GM04504 (cell line): ENCODE measurements around the gene TCHP.
"Not testable (repeated sequence)": the region's sequence is repeated elsewhere in the genome, so short reads cannot be mapped to it uniquely, and the experiment has no call there.

Experiments
- DNase-seq: peaks from one replicate; pipeline ENCODE4 v3.0.0-alpha.2; 2012; ENCODE audit warnings: low read depth

TCHP gene

DNA sequence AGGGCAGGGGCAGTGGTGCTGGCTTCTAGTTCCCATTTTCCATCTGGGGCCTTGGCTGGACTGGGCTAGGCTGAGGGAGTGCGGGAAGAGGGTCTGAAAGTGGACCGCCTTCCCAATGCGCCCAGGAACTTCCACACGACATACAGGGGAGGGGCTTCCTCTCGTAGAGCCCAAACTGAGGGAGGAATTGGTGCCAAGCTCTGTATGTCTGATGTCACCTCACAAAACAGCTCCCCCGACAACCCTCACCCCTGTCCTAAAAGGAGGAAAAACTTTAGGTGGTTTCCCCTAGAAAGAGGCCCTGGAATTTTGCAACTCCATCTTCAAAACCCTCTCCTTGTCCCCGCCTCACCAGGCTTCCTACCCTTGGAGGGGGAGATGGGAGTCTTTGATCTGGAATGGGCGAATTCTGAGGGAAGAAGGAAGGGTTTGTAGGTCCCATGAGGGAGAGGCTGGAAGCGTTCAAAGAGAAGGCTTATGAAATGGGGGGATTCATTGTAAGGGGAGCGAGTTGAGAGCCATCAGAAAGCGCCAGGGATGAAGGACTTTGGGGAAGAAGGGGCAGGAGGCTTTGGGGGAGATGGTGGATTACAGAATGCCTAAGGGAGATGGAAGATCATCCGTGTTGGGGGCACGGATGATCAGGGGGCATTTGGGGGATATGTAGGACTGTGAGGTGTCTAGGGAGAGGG lies 20.6 kb upstream of the TCHP start:
- DNase-seq: no peak

DNA sequence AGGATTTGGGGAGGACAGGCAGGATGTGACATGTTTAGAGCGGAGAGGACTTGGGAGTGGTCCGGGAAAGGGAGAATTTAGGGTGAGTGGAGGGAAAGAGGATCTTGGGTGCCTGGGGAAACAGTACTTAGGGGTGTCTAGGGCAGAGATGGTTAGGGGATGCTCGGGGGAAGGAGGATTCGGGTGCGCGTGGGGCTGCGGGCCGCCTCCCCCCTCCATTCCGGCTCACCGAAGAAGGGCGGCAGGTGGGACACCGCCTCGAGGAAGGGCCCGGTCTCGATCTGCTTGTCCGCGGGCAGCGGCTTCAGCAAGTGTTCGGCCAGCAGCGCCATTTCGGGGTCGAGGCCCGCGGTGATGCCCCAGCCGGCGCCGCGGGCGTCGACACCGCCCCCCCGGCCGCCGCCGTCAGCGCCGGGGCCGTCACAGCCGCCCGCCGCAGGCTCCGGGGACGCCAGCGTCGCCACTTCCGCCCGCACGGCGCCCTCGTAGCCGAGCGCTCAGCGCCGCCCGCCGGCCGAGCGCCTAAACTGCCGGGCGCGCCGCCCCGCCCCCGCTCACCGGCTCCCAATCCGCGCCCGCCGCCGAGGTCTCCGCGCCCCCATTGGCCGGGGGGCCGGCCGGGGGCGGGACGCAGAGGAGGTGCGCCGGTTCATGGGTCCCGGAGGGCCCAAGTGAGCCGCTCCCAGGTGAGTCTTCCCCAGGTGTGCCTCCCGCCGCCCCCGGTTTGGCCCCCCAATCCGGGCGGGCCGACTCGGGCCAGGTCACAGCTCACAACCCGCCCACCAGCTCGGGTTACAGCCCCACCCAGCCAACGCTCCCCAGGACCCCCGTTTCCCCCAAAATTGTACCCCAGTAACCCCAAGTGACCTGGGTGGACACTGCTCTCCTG lies 19.8 kb upstream of the TCHP start, which contains the start of gene GLTP:
GLTP (minus strand) TSS at position 499 of the 889 bp plus-strand sequence; CDS start at position 332, 167 bp downstream.
- peak; percentile 54 for DNase-seq

DNA sequence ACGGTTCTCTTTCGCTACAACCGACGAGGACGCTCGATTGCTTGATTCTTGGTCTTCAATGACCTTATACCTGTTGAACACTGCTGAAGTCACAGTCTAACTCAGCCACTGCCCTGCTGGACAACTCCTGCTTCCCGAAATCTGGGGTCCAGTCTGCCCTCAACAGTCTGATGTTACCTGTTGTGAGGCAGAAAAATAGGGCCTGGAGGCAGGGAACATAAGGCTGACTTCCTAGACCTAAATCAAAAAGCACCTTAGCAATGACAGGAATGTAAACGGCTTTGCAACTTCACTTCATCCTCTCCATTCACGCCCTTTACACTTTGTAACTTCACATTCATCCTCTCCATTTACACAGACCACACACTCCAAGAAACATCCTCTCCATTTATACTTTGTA lies 19.1 kb upstream of the TCHP start:
- DNase-seq: no peak

DNA sequence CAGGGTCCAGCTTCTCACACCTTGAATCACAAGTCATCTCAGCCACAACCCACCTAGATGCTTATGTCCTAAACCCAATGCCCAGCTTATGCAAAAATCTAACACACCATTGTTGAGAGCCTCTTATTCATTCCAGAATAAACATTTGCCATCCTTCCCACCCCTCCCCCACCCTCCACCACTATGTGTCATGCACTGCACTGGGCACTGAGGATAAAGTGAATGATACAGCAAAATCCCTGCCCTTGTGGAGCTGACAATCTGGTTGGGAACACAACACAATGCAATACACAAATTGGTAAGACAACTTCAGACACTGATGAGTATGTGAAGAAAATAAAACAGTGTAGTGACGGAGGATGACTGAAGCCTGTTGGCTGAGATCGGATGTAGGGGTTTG lies 18.3 kb upstream of the TCHP start:
- no peak for DNase-seq

DNA sequence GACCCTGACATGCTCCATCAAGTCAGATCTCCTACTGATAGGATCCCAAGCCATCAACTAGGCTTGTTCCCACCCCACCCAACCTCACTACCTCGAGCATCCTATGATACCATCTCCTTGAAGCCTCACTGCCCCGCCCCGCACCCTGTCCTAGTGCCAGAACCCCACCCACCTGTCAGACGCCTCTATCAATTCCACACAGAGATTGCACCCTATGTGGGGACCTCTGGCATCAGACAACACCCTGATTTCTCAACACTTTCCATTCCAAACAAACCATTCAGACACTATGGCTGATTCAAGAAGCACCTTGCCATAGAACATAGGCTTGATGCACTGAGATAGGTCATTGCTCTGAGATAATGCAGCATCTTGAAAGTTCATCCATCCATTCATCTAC lies 16.6 kb upstream of the TCHP start:
- no peak for DNase-seq

DNA sequence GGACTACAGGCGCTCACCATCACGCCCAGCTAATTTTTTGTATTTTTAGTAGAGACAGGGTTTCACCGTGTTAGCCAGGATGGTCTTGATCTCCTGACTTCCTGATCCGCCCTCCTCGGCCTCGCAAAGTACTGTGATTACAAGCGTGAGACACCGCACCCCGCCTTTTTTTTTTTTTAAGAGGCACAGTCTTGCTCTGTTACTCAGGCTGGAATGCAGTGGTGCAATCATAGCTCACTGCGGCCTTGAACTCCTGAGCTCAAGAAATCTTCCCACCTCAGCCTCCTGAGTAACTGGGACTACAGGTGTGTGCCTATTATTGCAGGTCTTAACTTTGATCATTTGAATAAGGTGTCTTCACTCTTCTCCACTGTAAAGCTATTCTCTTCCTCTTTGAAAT lies 14.5 kb upstream of the TCHP start:
- DNase-seq: no peak

DNA sequence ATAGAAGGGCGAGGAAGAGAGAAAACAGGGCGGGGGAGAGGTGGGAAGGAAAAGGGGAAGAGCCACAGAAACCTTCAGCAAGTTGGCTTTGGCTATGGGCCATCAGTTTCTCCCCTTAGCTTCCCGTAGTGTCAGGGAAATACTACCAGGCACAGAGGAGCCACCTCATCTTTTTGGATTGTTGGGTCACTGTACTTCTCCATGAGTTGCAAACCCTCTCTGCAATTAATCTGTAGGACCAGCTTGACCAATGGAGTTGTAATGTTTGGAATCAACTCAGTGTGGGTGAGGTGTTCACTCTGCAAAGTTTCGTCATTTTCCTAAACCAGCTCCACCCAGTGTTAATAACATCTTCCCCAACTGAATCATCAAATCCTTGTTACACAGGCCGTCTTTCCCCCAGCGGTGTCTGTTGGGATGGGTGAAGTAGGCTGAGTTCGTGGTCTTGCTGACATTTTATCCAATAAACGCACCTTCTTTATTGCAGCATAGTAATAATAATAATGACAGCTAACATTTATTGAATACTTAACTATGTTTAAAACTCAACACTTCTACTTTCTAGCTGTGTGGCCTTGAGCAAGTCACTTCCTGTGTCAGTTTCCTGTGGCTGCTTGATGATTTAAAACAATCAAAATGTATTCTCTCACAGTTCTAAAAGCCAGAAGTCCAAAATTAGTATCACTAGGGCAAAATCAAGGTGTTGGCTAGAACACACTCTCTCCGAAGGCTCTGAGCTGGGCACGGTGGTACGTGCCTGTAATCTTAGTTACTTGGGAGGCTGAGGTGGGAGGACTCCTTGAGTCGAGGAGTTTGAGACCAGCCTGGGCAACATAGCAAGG lies 11.7 kb upstream of the TCHP start:
- peak; percentile 93 for DNase-seq

DNA sequence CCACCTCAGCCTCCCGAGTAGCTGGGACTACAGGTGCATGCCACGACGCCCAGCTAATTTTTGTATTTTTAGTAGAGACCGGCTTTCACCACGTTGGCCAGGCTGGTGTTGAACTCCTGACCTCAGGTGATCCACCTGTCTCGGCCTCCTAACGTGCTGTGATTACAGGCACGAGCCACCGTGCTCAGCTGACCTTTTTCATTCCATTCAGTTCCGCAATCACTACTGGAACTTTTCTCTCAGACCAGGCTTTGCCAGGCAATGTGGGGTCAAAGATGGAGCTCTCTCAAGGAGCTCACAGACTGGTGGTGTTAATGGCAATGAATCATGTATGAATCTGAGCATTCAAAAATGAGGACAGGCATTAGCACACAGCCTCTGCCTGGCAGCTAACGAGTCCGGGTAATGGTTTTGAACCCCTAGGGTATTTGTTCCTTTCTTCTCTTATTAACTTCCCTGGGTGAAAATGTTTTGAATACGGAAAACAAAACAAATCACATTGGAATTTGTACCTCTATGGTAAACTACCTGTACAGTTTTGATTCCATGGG lies 9.4 kb upstream of the TCHP start:
- DNase-seq: no peak

DNA sequence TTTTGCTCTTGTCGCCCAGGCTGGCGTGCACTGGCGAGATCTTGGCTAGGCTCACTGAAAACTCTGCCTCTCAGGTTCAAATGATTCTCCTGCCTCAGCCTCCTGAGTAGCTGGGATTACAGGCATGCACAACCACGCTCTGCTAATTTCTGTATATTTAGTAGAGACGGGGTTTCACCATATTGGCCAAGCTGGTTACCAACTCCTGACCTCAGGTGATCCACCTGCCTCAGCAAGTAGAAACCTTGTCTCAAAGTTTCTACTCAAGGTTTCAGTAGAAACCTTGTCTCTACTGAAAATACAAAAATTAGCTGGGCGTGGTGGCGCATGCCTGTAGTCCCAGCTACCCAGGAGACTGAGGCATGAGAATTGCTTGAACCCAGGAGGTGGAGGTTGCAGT lies 8.3 kb upstream of the TCHP start:
- not testable (repeated sequence) for DNase-seq

DNA sequence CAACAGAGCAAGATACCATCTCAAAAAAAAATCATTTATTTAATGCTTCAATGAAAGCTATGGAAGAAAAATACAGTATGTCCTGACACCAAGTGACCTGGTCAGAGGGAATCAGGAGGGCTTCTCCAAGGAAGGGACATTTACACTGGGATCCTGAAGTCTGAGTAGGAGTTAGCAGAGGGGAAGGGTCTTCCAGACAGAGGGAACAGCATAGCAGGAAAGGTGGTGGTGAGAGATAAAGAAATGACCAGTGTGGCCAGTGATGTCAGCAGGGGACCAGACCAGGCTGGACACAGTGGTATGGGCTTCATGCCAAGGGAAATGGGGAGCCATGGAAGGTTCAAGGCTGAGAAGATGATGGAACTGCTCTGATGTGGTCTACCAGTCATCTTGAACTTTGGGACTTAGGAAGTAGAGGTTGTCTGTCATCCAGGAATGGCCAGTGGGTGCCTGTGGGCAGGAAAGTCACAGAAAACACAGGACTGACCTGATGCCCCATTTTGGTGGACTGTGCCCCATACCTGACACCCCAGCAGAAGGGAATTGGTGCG lies 7.8 kb upstream of the TCHP start:
- no peak for DNase-seq

DNA sequence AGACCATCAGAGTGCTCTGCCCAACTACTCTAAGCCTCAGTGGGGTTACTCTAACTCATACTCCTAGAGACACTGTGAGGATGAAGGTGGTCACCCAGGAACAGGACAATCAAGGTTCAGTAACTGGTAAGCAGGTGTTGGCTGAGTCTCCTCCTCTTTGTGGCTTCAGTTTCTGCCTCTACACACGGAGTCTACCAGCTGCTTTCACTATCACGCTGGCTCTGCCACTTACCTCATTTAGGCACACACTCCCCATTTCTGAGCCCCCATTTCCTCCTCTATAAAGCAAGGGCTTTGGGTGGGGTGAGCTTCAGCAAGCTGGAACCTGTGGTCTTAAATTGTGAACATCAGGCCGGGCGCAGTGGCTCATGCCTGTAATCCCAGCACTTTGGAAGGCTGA lies 7.3 kb upstream of the TCHP start:
- no peak for DNase-seq

DNA sequence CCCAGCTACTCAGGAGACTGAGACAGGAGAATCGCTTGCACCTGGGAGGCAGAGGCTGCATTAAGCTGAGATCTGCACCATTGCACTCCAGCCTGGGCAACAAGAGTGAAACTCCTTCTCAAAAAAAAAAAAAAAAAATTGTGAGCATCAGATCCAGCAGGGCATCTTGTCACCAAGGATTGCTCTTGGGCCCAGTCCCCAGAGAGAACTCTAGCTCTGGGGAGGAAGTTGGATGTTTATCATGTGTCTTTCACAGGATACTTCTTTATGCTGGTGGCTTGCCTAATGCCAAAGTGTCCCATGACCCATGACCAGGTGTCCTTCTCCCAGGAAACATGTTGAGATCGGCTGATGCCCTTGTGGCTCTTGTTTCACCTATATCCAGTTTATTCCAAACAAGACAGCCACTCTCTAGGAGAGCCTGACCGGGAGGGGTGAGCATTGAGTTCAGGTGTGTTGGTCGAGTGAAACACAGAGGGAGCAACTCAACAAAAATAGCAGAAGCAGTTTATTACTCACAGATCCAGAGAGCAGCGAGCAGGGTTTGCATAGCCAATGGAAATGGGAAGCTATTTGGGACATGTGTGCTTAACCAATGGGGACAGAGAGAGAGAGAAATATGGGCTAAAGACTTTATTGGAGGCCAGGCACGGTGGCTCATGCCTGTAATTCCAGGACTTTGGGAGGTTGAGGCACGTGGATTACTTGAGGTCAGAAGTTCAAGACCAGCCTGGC lies 6.6 kb upstream of the TCHP start:
- no peak for DNase-seq

DNA sequence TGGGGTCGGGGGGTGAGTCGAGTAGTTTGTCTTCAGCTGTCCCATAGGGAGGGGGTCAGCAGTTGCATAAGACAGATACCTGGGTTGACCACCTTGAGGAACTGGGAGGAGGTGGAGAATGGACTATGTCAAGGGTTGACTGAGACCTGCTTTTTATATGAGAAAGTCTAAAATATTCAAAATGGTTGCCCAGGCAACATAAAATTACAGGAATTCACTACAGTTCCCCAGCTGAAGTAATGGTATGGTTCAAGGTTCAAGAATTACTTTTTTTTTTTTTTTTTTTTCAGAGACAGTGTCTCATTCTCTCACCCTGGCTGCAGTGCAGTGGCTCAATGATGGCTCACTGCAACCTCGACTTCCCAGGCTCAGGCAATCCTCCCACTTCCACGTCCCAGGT lies 5.1 kb upstream of the TCHP start:
- no peak for DNase-seq

DNA sequence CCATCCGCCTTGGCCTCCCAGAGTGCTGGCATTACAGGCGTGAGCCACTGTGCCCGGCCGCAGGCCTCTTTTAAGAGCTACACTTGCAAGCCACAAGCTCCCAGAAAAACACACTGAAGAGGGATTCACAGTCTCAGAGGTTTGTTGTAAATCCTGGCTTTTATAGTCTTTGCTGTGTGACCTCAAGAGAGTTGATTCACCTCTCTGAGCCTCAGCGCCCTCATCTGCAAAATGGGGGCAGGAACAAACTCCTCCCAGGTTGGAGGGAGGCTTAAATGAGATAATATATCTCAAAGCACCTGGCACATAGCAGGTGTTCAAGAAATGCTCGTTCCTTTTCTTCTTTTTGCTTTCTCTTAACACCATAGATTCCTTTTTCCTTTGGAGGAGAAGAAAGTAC lies 3.9 kb upstream of the TCHP start:
- no peak for DNase-seq

DNA sequence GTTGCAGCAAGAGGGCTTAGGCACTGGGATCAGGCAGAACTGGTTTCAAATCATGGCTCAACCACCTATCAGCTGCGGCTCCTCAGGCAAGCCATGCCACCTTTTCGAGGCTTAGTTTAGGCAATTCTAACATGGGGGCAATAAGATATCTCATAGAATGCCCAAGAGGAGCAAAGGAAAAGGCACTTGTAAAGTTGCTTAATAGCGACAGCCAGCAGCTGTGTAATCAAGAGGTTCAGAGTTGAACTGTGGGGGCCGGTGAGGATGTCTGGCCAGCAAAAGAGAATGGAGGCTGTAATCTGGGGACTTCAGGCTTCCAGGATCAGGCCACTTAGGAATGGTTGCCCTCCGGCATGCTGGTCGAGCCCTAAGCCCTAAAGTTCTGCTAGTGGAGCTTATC lies 3.0 kb upstream of the TCHP start:
- DNase-seq: no peak

DNA sequence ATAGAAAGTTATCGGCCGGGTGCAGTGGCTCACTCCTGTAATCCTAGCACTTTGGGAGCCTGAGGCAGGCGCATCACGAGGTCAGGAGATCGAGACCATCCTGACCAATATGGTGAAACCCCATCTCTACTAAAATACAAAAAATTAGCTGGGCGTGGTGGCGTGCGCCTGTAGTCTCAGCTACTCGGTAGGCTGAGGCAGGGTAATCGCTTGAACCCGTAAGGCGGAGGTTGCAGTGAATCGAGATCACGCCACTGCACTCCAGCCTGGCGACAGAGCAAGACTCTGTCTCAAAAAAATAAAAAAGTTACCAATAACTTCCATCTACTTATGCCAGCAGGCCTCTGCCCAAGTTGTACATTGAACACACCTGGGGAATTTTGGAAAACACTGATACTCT lies 729 bp upstream of the TCHP start:
- not testable (repeated sequence) for DNase-seq

DNA sequence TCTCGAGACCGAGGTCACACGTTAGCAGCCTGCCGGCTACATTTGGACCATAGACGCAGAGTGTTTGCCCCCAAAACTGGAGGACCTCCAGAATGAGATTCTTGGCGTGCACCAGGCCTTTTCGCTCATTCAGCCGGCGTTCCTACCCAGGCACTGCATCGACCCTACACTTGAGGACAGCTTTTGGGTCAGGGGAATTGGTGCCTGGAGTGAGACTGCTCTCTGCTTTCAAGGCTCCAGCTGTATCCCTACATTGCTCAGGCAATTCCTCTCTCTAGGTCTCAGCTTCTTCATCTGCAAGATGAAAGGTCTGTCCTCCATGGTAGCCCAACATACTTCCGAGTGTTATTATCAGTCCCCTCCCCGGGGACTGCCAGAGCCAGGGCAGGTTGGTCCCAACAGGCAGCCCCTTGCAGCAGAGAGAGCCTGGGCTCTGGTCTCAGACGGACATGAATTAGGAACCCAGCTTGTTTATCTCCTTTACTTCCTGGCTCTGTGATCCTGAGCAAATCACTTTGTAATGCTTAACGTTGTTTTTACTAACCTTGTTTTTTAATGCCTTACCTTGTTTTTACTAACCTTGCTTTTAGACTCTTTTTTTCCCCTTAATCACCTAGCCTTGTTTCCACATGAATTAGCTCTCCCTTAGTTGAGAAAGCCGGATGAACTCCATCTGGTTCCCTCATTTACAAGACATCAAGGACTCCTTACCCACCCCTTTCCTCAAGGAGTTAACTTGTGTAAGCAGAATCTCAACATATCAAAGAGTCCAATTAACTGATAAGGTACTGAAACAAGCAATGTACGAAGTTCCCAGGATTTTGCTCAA lies 892 bp downstream of the TCHP start:
- no peak for DNase-seq

DNA sequence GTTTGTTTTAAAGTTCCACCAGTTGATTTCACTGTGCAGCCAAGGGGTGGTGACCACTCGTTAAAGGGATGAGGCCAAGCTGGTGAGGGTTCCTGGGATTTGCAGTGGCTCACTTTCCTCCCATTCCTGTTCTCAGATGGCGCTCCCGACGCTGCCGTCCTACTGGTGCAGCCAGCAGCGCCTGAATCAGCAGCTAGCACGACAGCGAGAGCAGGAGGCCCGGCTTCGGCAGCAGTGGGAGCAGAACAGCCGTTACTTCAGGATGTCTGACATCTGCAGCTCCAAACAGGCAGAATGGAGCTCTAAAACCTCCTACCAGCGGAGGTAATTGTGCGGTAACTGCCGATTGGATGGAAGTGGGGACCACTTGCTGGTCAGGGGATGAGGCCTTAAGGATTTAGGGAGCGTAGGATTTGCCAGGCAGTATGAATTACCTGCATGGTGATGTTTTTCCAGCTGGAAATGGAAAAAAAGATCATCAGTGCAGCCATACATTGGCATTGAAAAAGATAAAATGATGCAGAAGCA lies 2.9 kb downstream of the TCHP start:
- DNase-seq: no peak

DNA sequence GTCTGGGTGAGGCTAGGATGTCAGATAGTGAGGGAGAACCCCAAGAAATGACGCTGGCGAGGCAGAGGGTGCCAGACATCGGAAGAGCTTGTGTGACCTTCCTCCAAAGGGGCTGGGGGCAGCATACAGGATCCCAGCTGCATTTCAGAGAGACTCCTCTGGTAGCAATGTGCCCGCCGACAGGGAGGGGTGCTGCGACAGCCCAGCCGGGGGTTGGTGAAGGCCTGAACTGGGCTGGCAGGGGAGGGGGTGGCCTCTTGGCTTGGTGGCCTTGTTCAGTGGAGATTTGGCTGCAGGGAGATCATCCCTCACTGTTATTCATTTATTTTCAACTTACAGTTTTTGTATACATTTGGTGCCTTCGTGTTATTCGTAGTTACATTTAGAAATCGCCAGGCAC lies 5.2 kb downstream of the TCHP start:
- DNase-seq: no peak
